ENCODE results near the gene MSN. TPM values are rescaled to one million over a fixed set of nuclear protein-coding genes. Genes with fewer than 3 reads are reported as not detected.

The MSN gene
- total RNA-seq, 1 experiment from 2014 or later: 91.2 TPM

DNA sequence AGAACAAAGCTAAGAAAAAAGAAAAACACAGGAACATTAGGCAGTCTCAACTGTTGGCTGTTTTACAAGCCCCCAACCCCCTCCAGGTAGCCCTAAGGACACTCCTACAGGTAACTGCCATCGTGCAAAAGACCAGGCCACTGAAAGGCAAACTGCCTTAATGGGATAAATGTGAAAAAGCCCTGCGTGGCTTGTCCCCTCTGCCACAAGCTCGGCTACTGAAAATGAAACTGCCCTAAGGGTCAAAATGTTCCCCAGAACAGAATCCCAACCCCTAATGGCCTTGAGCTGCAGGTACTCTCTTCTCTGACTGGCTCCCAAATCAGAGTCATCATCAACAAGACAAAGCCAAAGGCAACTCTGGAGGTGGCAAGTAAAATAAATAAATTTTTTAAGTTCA lies 84.8 kb downstream of the MSN start (continued):
- TF ChIP-seq CREB1 (CRISPR knock-in tag; IDR thresholded peaks at IDR 0.05) (no peak), ATF6 (CRISPR knock-in tag; IDR thresholded peaks at IDR 0.05) (no peak), NR2C2 (CRISPR knock-in tag; IDR thresholded peaks at IDR 0.05) (no peak), CREM (CRISPR knock-in tag; IDR thresholded peaks at IDR 0.05) (no peak), TP53 (CRISPR knock-in tag; IDR thresholded peaks at IDR 0.05) (no peak)
- TF ChIP-seq, protein P1, sequence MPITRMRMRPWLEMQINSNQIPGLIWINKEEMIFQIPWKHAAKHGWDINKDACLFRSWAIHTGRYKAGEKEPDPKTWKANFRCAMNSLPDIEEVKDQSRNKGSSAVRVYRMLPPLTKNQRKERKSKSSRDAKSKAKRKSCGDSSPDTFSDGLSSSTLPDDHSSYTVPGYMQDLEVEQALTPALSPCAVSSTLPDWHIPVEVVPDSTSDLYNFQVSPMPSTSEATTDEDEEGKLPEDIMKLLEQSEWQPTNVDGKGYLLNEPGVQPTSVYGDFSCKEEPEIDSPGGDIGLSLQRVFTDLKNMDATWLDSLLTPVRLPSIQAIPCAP (CRISPR knock-in tag; IDR thresholded peaks at IDR 0.05): no peak
- TF ChIP-seq, protein P2, sequence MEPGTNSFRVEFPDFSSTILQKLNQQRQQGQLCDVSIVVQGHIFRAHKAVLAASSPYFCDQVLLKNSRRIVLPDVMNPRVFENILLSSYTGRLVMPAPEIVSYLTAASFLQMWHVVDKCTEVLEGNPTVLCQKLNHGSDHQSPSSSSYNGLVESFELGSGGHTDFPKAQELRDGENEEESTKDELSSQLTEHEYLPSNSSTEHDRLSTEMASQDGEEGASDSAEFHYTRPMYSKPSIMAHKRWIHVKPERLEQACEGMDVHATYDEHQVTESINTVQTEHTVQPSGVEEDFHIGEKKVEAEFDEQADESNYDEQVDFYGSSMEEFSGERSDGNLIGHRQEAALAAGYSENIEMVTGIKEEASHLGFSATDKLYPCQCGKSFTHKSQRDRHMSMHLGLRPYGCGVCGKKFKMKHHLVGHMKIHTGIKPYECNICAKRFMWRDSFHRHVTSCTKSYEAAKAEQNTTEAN (CRISPR knock-in tag; IDR thresholded peaks at IDR 0.05): no peak

- DNase-seq (ENCODE audit: low spot score) (no peak), ATAC-seq (no peak)
- Mint-ChIP-seq H3K9me3 (peaks cover 19% of the 10 kb centered on the region), H3K27ac (no peak overlapping the region), H3K27me3 (ENCODE audit: low read depth) (no peaks in the 10 kb centered on the region; the same call in 1 of the 2 replicates), H3K36me3 (peaks cover 8% of the 10 kb centered on the region), H3K4me3 (no peak overlapping the region), H3K4me1 (no peaks in the 10 kb centered on the region)
- ChIA-PET CTCF (no interaction called here), POLR2A (no interaction called here)
- no peak for TF ChIP-seq CTCF (IDR thresholded peaks at IDR 0.05)
- no peak for TF ChIP-seq HMGA2 (CRISPR knock-in tag; IDR thresholded peaks at IDR 0.05)
- TF ChIP-seq CREB1 (CRISPR knock-in tag; IDR thresholded peaks at IDR 0.05): no peak
- TF ChIP-seq, protein P3, sequence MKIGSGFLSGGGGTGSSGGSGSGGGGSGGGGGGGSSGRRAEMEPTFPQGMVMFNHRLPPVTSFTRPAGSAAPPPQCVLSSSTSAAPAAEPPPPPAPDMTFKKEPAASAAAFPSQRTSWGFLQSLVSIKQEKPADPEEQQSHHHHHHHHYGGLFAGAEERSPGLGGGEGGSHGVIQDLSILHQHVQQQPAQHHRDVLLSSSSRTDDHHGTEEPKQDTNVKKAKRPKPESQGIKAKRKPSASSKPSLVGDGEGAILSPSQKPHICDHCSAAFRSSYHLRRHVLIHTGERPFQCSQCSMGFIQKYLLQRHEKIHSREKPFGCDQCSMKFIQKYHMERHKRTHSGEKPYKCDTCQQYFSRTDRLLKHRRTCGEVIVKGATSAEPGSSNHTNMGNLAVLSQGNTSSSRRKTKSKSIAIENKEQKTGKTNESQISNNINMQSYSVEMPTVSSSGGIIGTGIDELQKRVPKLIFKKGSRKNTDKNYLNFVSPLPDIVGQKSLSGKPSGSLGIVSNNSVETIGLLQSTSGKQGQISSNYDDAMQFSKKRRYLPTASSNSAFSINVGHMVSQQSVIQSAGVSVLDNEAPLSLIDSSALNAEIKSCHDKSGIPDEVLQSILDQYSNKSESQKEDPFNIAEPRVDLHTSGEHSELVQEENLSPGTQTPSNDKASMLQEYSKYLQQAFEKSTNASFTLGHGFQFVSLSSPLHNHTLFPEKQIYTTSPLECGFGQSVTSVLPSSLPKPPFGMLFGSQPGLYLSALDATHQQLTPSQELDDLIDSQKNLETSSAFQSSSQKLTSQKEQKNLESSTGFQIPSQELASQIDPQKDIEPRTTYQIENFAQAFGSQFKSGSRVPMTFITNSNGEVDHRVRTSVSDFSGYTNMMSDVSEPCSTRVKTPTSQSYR (CRISPR knock-in tag; IDR thresholded peaks at IDR 0.05): no peak
- TF ChIP-seq E2F4 (CRISPR knock-in tag; IDR thresholded peaks at IDR 0.05; ENCODE audit: borderline replicate concordance, low read depth): no peak
- no peak for TF ChIP-seq USF2 (CRISPR knock-in tag; IDR thresholded peaks at IDR 0.05)
- TF ChIP-seq, protein P4, sequence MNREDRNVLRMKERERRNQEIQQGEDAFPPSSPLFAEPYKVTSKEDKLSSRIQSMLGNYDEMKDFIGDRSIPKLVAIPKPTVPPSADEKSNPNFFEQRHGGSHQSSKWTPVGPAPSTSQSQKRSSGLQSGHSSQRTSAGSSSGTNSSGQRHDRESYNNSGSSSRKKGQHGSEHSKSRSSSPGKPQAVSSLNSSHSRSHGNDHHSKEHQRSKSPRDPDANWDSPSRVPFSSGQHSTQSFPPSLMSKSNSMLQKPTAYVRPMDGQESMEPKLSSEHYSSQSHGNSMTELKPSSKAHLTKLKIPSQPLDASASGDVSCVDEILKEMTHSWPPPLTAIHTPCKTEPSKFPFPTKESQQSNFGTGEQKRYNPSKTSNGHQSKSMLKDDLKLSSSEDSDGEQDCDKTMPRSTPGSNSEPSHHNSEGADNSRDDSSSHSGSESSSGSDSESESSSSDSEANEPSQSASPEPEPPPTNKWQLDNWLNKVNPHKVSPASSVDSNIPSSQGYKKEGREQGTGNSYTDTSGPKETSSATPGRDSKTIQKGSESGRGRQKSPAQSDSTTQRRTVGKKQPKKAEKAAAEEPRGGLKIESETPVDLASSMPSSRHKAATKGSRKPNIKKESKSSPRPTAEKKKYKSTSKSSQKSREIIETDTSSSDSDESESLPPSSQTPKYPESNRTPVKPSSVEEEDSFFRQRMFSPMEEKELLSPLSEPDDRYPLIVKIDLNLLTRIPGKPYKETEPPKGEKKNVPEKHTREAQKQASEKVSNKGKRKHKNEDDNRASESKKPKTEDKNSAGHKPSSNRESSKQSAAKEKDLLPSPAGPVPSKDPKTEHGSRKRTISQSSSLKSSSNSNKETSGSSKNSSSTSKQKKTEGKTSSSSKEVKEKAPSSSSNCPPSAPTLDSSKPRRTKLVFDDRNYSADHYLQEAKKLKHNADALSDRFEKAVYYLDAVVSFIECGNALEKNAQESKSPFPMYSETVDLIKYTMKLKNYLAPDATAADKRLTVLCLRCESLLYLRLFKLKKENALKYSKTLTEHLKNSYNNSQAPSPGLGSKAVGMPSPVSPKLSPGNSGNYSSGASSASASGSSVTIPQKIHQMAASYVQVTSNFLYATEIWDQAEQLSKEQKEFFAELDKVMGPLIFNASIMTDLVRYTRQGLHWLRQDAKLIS (CRISPR knock-in tag; IDR thresholded peaks at IDR 0.05; ENCODE audit: borderline replicate concordance): no peak
- TF ChIP-seq, protein P5, sequence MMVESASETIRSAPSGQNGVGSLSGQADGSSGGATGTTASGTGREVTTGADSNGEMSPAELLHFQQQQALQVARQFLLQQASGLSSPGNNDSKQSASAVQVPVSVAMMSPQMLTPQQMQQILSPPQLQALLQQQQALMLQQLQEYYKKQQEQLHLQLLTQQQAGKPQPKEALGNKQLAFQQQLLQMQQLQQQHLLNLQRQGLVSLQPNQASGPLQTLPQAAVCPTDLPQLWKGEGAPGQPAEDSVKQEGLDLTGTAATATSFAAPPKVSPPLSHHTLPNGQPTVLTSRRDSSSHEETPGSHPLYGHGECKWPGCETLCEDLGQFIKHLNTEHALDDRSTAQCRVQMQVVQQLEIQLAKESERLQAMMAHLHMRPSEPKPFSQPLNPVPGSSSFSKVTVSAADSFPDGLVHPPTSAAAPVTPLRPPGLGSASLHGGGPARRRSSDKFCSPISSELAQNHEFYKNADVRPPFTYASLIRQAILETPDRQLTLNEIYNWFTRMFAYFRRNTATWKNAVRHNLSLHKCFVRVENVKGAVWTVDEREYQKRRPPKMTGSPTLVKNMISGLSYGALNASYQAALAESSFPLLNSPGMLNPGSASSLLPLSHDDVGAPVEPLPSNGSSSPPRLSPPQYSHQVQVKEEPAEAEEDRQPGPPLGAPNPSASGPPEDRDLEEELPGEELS (CRISPR knock-in tag; IDR thresholded peaks at IDR 0.05): no peak
- TF ChIP-seq SP1 (CRISPR knock-in tag; conservative IDR thresholded peaks at IDR 0.05): no peak
Observed at GRCh38 chrX:65755786-65756185, 88.3 kb downstream of the MSN start.

All from WTC11 (cell line).